Stimulated activated CD4-positive, alpha-beta T cell treated with anti-CD3 and anti-CD28 coated beads, TNF-alpha, amount 100 ng/mL, for 1 hour (primary cell): Measurements from ENCODE around the gene FGD2.
"Not testable (repeated sequence)": the region's sequence is repeated elsewhere in the genome, so short reads cannot be mapped to it uniquely, and the experiment has no call there.

Experiments used
- DNase-seq, 3 donors: peaks; one replicate each; pipeline ENCODE4 v3.0.0-alpha.2; 2020; ENCODE audit warnings: low read depth in 3 of 3, low spot score in 1 of 3

FGD2 gene

DNA sequence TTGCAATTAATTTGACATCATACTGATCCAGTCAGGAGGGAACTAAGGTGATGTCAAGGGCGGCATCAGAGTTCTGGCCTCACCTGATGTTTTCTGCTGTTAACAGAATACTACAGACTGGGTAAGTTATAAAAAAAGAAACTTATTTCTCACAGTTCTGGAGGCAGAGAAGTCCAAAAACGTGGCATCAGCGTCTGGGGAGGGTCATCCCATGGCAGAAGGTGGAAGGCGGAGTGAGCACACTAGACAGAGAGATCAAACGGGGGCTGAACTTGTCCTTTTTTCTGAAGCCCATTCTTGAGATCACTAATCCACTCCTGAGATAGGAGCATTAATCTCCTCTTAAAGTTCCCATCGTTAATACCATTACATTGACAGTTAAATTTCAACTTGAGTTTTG, 16.2 kb upstream of the FGD2 start:
- no peak for DNase-seq

DNA sequence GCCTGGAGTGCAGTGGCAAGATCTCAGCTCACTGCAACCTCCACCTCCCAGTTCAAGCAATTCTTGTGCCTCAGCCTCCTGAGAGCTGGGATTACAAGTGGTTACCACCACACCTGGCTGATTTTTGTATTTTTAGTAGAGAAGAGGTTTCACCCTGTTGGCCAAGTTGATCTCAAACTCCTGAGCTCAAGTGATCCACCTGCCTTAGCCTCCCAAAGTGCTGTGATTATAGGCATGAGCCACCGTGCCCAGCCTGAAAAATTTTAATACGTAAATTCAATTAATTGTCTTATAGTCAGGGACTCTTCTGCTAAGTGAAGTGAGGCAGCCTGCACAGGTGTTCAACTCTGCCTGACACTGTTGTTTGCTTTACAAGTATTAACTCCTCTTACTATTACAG, 15.1 kb upstream of the FGD2 start:
- DNase-seq, result not testable (repeated sequence)

DNA sequence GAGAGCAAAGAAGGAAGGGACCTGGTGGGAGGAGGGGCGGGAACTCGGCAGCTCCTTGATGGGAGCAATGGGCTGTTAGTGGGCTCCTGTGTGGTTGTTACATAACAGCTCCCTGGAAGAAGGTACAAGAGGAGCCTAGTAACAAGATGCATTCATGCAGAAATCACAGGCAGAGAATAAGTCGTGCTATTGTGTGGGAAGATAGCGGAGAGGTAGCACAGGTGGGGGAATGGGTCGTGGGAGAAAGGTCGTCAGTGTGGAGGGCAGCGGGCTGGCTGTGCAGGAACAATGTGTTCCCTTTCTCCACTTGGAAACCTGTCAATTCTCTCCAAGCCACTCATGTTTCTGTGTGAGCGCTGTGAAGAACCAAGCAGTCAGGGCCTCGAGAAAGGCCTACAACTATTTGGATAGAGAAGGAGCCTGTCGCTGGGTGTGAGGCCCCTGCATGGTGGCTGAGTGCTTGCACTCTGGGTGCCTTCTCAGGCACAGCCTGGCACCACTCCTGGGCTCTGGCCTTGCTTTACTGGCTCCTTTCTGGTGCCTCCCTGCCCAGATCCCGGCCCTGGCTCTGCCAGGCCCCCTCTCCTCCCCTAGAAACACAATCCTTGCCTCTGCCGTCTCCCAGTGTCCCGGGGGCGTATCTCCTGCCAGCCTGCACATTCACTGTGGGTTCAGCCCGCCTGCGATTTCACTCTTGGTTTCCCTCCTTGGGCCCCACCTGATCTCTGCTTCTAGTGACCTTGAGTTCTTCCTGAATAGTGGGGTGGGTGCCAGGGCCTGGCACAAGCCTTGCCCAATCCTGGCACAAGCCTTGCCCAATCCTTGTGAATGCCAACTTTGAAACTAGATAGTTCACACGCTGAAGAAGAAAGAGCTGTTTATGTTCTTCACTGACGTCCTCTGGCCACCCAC, 7.4 kb upstream of the FGD2 start:
- DNase-seq, result no peak

DNA sequence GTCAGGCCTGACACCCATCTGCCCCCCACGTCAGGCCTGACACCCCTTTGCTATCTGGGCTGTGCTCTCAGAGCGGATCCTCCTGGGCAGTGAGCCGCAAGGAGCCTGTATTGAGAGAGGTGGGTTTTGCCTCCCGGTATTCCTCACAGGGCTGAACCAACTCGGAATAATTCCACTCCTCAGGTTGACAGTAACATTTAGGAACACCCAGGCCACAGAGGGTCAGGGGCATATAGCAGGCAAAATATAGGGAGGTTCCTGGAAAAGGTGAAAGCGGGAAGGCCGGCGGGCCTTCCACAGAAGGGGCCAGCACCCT, 6.8 kb upstream of the FGD2 start:
- DNase-seq, result no peak

DNA sequence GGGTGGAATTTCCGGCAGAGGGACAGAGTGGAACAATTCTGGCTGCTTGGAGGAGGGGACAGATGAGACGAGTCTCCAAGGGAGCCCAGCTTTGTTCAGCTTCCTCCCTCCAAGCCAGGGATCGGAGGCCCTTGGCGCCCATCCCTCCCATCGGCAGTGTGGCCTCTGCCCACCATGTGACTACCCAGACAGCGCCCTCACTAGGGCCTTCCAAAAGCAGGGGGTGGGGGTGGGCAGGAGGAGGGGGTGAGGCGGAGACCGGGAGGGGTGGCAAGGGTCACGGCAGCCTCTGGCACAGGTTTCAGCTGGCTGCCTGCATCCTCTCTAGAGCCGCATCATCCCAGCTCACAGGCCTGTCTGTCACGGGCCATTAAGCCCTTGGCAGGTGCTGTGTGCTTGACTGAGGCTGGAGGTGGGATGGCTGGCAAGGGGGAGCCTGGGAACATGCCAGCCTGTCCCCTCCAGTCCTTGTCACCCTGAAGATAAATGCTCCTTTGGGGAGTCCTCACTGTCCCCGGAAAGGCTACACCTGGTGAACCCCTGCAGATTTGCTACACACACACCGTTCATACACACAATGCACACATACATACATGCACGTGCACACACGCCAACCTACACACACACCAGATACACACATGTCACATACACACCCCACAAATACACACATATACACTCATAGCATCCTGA, 6.2 kb upstream of the FGD2 start:
- no peak for DNase-seq

DNA sequence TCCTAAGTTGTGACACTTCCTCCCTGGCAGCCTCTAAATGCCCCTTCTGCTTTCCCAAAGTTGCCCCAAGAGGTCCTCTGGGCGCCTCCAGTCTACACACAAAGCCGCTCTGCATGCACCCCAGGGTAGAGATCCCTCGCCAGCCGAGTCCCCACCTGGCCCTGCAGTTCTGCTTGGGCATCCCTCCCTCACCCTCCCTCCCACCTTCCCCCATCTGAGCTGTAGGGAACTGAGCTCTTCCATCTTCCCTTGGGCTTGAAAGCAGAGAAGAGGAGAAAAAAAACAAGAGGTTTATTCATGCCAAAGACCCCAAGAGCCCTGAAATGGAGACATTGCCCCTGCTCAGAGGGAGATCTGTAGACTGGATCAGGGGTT, 5.7 kb upstream of the FGD2 start:
- DNase-seq, result no peak

DNA sequence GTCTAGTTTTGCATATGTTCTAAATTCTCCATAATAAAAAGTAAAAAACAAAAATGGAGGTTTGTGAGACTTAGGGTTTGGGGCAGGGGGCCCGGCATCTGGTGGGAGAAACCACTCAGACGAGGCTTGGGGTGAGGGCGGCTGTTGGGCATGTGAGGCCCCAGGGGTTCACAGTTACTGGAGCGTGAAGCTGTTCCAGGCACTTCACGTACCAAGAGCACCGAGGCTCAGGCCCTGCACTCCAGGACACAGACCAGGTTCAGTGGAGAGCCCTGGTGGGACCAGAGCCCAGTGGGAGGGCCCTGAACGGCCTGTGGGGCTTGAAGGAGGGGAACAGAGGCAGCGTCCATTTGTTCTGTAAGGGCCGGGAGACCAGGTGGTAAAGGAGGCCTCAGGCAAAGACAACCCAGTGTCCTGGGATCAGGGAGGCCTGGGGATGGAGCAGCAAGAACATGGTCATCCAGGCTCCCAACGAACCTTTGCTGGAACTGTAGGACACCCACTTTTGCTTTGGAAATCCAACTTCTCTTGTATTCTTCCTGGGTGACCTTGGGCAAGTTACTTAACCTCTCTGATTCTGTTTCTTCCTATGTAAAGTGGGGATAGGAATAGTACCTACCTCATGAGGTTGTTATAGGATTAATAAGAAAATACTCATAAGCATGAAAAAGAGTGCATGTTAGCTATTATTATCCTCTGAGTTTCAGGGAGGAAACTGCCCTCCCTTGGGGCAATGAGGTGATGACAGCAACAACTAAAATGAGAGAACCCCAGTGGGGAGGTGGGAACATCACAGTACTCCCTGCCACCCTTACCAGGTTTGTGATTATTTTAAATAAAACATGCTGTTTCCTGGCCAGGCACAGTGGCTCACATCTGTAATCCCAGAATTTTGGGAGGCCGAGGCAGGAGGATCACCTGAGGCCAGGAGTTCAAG, 1.1 kb upstream of the FGD2 start:
- DNase-seq, result no peak

DNA sequence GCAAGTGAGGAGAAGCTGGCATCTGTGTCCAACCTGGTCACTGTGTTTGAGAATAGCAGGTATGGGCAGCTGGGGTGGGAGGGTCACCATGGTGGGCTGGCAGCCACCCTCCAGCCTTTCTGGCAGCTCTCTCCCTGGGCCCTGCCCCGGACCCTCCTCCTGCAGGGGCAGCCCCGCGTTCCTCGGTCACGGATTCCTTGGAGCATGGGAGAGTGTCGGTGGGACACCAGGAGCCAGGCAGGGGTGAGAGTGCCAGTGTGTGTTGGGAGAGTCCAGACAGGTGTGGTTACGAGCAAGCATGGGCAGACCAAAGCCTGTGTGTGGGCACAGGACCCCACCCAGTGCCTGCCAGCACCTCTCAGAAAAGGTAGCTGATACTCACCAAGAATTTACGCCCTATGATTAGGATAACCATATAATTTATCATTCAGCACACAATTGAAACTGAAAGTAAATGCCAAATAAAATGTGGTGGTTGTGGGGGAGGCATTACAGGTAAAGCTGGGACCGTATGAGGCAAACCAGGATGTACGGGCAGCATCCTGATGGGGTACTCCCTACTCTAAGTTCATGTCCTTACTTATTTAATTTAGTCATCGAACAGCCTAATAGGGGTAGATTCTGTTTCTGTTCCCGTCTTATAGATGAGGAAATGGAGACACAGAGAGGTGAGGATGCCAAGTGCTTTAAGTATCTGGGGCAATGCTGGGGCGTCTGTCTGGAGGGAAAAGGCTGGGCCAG, 542 bp downstream of the FGD2 start:
- no peak for DNase-seq

DNA sequence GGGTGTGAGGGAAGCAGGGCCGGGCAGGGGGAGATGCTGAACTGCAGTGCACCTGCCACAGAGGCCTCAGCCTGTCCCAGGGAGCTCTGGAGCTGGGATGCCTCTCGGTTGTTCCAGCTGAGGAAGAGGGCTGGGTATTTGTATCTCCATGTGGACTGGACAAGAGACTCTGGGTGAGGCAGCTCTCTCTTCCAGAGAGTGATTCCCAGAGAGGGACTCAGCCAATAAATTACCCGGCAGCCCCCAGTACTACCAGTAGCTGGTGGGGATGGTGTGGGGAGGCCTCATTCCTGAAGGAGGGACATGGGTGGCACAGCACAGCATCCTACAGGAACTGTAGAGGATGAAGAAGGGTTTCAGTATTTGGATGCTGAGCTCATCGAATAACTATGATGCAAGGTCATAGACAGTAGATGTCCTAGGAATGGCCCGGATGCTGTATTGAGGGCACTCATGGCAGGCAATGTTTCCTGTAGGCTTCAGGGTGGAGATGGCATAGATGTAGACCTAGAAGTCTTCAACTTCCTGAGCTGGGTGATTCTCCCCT, 1.4 kb downstream of the FGD2 start:
- no peak for DNase-seq

DNA sequence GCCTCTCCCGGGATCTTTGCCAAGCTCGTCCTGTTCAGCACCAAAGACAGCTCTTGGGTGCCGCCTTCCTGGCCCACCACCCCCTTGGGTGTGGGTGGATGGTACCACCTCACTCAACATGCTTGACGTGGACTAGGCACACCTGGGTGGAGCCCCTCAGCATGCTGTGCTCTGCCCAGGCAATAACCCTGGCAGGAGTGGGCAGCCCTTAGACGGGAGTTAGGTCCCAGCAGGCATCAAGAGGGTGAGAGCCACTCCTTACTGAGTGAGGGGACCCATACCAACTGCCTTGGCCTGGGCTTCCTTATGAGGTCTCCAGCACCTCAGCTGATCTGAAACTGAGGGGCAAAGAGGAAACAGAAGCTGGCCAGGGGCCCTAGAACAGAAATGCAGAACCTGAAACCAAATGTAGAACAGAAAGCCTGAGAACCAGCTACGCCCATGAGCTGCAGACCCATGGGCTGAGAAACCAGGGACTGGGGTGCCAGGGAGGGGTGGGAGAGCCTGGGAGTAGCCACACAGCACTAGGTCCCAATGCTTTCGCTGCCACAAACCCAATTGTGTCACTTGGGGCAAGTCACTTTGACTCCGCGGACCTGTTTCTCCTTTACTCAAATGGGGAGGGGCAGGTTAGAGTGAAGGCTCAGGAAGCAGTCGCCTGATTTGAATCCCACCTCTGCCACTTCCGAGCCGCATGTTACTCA, 2.0 kb downstream of the FGD2 start:
- no peak for DNase-seq

DNA sequence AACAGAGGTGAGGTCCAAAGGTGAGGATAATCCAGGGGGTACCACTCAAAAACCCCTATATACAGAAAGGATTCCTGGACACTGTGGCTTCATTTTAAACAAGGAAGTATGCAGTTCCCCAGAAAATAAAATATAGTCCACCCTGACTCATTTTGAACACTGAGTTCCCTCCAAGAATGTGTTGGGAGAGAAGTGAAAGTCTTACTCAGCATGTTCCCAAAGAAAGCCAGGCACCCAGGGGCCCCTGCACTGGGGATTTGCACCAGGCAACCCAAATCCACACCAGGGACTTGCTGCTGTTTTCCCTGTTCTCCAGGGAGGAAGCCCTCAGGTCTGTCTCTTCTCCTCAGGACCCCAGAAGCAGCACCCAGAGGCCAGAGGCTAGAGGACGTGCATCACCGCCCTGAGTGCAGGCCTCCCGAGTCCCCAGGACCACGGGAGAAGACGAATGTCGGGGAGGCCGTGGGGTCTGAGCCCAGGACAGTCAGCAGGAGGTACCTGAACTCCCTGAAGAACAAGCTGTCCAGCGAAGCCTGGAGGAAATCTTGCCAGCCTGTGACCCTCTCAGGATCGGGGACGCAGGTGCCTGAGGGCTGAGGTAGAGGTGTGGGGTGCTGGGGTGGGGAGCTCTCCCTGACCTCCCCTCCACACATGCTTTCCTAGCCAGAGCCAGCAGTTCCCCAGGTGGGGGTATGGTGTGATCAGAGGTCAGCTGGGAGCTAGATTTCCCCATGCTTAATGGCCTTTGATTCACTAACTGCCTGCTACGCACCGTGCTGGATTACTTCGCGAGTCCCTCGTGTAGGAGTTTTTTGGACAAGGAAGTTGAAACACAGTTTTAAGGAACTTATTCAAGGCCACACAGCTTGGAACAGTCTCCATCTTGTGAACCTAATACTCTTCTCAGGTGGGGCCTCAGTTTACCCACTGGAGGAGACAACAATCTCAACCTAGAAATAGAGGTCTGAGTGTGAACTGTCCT, 3.3 kb downstream of the FGD2 start:
- DNase-seq, result no peak

DNA sequence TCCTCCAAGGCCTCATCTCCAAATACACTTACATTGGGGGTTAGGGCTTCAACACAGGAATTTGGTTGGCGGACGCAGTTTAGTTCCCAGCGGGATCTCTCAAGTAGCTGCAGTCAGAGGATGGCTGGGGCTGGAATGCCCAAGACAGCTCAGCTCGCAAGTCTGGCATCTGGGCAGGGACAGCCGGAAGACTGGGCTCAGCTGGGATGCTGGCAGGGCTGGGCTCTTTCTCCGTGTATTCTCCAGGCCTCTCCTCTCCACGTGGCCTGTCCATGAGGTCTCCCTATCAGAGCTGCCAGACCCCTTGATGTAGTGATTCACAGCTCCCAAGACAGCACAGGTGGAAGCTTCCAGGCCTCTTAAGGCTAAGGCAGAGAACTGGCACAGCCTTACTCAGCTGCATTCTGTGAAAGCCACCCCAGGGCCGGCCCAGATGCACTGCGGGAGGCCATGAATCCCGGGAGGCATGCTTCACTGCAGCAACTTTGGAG, 5.0 kb downstream of the FGD2 start:
- DNase-seq, result no peak

DNA sequence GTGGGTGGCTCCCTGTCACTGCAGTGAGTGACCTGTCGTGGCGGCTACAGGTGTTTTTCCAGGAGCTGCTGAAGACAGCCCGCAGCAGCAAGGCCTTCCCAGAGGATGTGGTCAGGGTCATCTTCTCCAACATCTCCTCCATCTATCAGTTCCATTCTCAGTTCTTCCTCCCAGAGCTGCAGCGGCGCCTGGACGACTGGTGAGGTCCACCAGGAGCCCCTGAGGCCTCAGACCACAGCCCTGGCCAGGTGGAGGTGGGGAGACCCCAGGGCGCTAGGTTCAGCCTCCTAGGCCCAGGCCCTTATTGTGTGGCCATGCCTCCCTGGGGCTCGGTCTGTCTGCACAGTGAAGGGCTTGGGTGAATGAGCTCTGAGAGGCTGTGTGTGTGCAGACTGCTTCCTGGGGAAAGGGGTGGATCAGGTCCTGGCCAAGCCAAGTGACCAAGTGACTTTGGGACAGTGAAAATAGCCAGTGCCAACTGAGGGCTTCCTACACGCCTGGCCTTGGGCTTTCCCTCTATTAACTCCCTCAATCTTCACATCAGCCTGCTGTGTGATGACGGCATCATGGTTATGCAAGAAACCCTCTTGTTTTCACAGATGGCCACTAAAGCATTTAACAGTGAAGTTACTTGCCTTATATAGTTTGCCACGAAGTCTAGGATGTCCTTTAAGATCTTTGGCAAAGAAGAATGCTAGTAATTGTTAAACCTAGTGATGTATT, 6.4 kb downstream of the FGD2 start:
- DNase-seq, result no peak

DNA sequence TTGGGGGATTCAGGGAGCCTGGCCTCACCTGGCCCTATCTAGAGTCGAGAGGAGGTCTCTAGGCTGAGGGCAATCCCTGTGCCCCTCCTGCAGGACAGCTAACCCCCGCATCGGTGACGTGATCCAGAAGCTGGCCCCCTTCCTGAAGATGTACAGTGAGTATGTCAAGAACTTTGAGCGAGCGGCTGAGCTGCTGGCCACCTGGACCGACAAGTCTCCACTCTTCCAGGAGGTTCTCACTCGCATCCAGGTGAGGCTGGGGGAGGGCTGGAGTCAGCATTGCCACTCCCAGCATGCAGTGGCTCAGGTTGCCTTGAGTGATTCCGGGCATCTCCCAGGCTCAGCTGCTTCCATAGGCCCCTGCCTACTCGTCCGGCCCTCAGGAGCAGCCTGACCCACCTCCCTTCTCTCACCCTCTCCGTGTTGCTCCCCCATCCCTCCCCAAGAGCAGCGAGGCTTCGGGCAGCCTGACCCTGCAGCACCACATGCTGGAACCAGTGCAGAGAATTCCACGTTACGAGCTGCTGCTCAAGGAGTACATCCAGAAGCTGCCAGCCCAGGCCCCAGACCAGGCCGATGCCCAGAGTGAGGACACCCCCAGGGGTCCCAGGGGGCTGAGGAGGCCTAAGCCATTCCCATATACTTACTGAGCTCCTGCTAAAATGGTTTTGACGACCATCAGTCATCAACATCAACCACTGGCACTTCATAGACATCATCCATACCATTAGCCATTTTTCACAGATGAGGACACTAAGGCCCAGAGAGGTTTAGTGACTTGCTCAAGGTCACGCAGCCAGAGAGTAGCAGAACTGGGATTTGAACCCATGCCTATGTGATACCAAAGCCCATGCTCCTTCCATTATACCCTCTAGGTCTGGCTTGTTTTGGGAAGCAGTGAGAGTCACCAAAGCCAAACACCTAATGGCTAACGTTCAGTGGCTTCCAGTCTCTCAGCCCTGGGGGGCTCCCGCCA, 8.3 kb downstream of the FGD2 start:
- DNase-seq, result no peak

DNA sequence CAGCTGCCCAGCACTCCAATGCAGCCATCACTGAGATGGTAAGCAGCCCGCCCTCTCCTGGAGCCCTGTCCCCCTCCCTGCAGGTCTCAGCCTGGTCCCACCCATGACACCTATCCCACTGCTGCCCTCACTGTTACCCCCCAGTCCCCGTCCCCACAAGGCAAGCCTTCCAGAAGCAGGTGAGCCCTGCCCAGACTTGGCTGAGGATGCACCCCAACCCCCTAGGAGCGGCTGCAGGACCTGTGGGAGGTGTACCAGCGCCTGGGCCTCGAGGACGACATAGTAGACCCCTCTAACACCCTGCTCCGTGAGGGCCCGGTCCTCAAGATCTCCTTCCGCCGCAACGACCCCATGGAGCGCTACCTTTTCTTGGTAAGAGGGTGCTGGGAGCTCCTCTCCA, 9.2 kb downstream of the FGD2 start:
- DNase-seq, result no peak

DNA sequence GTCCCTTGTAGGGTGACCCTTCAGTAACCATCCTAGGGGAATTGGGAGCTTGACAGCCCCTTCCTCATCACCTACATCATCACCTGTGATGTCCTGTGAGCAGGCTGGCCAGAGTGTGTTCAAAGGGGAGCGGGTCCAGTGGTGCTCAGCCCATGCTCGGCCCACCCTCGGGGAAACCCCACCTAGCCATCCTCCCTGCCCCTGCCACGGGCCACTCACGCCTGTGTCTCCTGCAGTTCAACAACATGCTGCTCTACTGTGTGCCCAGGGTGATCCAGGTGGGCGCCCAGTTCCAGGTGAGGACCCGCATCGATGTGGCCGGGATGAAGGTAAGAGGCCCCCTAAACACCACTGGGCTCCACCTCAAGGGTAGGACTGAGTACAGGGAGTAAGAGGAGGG, 10.1 kb downstream of the FGD2 start:
- no peak for DNase-seq

DNA sequence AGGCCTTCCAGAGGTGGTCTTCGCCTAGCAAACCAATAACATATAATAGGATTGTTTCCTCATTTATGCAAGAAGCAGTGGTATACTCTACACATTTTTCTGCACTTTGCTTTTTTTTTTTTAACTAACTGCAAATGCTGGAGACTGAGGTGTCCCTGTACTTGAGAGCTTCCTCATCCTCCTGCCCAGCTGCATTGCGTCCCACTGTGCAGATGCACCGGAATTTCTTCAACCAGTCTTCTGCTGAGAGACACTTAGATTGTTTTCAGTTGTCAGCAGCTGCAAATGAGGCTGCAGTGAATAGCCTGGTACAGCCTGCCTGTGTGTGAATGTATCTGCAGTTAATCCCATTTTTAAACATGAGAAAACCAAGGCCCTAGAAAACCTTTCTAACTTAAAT, 11.5 kb downstream of the FGD2 start:
- DNase-seq, result no peak
